Upper lobe of left lung (tissue), 6 donors: ENCODE results near the gene IDH1. TPM values are rescaled to one million over a fixed set of nuclear protein-coding genes. Genes with fewer than 3 reads are reported as not detected.
A peak's percentile ranks its signal among the peaks of the same experiment; 100 is the strongest.

Source experiments
- ATAC-seq, 2 donors: fragments of 200-7000 bp; cut with Tn5 transposase; one replicate each; pipeline ENCODE4 v1.9.1; 2022; ENCODE audit warnings: mild to moderate bottlenecking in 2 of 2, moderate library complexity in 2 of 2; ENCODE audit not compliant: low FRiP score in 2 of 2
- DNase-seq, 2 donors: peaks; one replicate each; pipeline ENCODE4 v3.0.0-alpha.2; 2019 to 2020
- H3K27ac ChIP-seq, 4 donors: fragments of 200-600 bp; sonication (generic); one replicate each; pipeline ENCODE4 v1.5.1; 2016 to 2019
- H3K27me3 ChIP-seq, 4 donors: fragments of 200-600 bp; sonication (generic); one replicate each; pipeline ENCODE4 v1.5.1; 2017 to 2019
- H3K36me3 ChIP-seq, 4 donors: fragments of 200-600 bp; sonication (generic); one replicate each; pipeline ENCODE4 v1.5.1; 2016 to 2019
- H3K4me1 ChIP-seq, 4 donors: fragments of 200-600 bp; sonication (generic); one replicate each; pipeline ENCODE4 v1.5.1; 2018 to 2019
- H3K4me3 ChIP-seq, 4 donors: fragments of 200-600 bp; sonication (generic); one replicate each; pipeline ENCODE4 v1.5.1; 2017 to 2019; ENCODE audit warnings: mild to moderate bottlenecking in 2 of 4, moderate library complexity in 1 of 4
- H3K9me3 ChIP-seq, 4 donors: fragments of 200-600 bp; sonication (generic); one replicate each; pipeline ENCODE4 v1.5.1; 2018 to 2019
- EP300 ChIP-seq, 4 donors: sonication (generic); formaldehyde crosslinking; IDR thresholded peaks; one replicate each; pipeline ENCODE4 v1.5.1; 2017; ENCODE audit warnings: antibody characterized with exemption in 4 of 4, control low read depth in 2 of 4
- POLR2A ChIP-seq, 4 donors: fragments of 450-650 bp; IDR thresholded peaks; one replicate each; pipeline ENCODE4 v1.5.1; 2016 to 2017; ENCODE audit warnings: antibody characterized with exemption in 4 of 4, mild to moderate bottlenecking in 2 of 4
- POLR2AphosphoS5 ChIP-seq, 2 donors: sonication (generic); formaldehyde crosslinking; IDR thresholded peaks; one replicate each; pipeline ENCODE4 v1.5.1; 2017; ENCODE audit warnings: antibody characterized with exemption in 2 of 2
- WGBS, 2 donors: methylation state at CpG; one replicate each; pipeline ENCODE4 v1.1.5; 2017 to 2018; 5-methylcytosine and 5-hydroxymethylcytosine counted together
- total RNA-seq, 6 donors: library from RNA; depleted of rRNA in 4 of 6; stranded (reverse); fragments of >200 nt in 4 of 6; gene quantifications; one replicate each; pipeline versions ENCODE4 v1.1.0 to v1.2.1, GENCODE V29; 2016 to 2021
- TF ChIP-seq, protein P1 (sequence below), 6 experiments: fragments of 450-650 bp in 4 of 6; fragments of 200-600 bp in 2 of 6; sonication (generic) in 2 of 6; IDR thresholded peaks; one replicate each; pipeline ENCODE4 v1.5.1; 2016 to 2019; ENCODE audit warnings: antibody characterized with exemption in 6 of 6
- donor health status: DM: no; HTN: no; CAD: no; lungs with moderate emphysema.
- donor health status: DM: no; HTN: yes; CAD: no; lungs with severe emphysema.

IDH1 gene
- 100 to 1,000 TPM in 3 of 6 donors, 10 to 100 TPM in 3; 44.5 to 148 (median 89.6) TPM for total RNA-seq

DNA sequence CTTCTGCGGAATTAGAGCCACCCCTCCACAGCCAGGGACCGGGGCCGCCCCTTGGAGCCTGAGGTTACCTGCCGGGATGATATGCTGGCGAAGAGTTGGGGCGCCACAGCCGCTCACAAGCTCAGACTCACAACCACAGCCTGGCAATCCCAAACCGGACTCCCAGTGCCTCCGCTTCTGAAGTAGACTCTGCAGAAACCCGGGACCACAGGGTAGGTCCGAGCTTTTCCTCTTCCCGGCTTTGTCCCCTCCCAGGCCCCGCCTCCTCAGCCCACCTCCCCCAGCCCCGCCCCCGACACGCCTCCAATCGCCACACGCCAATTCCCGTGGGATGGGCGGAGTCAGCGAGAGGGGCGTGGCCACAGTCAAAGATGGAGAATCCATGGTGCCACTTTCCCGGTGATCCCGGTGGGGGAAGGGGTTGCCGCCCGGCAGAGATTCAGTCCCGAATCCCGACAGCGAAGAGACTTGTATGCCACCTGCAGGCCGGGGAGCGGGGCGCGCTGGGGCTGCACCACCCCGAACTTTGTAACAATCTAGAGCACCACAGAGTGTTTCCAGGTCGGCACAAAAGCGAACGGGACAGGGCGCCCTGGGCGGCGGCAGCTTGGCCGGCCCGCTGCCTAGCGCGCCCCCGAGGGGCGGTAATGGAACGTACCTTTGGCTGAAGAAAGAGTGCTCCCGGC, at the start of gene IDH1:
Gene IDH1 (minus strand): TSS at position 201 of the 686 bp plus-strand sequence. CDS start 3,520 bp downstream, outside the sequence.
- peaks cover 29 to 43% (median 38%) of the 10 kb centered on the region in 4 donors for H3K4me1 ChIP-seq
- peak within 1 kb of the TSS; percentile 88 to 97 (median 96) for H3K4me3 ChIP-seq
- TF ChIP-seq POLR2A (IDR thresholded peaks at IDR 0.05): peak in 2 of 4 donors; percentile 17 to 75
- TF ChIP-seq POLR2AphosphoS5 (IDR thresholded peaks at IDR 0.05): peak; percentile 36 to 62
- TF ChIP-seq EP300 (IDR thresholded peaks at IDR 0.05): no peak
- TF ChIP-seq, protein P1, sequence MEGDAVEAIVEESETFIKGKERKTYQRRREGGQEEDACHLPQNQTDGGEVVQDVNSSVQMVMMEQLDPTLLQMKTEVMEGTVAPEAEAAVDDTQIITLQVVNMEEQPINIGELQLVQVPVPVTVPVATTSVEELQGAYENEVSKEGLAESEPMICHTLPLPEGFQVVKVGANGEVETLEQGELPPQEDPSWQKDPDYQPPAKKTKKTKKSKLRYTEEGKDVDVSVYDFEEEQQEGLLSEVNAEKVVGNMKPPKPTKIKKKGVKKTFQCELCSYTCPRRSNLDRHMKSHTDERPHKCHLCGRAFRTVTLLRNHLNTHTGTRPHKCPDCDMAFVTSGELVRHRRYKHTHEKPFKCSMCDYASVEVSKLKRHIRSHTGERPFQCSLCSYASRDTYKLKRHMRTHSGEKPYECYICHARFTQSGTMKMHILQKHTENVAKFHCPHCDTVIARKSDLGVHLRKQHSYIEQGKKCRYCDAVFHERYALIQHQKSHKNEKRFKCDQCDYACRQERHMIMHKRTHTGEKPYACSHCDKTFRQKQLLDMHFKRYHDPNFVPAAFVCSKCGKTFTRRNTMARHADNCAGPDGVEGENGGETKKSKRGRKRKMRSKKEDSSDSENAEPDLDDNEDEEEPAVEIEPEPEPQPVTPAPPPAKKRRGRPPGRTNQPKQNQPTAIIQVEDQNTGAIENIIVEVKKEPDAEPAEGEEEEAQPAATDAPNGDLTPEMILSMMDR (IDR thresholded peaks at IDR 0.05): peak; percentile 24 to 64 (median 48)
- DNase-seq: peak; percentile 96 to 97
- peak; percentile 97 to 99 for ATAC-seq
- H3K27me3 ChIP-seq: no peaks in the 10 kb centered on the region
- H3K9me3 ChIP-seq: no peaks in the 10 kb centered on the region
- peaks cover 0 to 18% (median 4%) of the 10 kb centered on the region in 4 donors for H3K36me3 ChIP-seq
- H3K27ac ChIP-seq: peak within 1 kb of the TSS; percentile 78 to 90 (median 84)
- 0% methylated on average over 9 to 44 of the region's 48 CpGs for WGBS, 2 donors

DNA sequence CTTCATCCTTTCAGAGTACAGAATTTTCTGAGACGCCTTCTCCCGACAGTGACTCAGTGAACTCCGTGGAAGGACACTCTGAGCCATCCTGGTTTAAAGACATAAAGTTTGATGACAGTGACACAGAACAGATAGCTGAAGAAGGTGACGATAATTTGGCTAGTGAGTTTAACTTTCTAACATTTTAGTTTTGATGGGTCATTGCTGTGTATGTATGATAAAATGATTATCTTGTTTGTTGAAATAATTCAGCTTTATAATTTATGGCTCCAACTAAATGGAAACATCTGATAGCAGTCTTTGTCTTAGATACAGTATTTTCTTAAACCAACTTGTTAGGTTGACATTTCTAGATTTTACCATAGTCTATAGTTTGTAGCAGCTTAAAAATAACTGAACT, 49.3 kb upstream of the IDH1 start:
- Histone ChIP-seq H3K27ac (no peak overlapping the region), H3K36me3 (peaks cover 44 to 74% (median 50%) of the 10 kb centered on the region in 4 donors)
- no peak for ATAC-seq

DNA sequence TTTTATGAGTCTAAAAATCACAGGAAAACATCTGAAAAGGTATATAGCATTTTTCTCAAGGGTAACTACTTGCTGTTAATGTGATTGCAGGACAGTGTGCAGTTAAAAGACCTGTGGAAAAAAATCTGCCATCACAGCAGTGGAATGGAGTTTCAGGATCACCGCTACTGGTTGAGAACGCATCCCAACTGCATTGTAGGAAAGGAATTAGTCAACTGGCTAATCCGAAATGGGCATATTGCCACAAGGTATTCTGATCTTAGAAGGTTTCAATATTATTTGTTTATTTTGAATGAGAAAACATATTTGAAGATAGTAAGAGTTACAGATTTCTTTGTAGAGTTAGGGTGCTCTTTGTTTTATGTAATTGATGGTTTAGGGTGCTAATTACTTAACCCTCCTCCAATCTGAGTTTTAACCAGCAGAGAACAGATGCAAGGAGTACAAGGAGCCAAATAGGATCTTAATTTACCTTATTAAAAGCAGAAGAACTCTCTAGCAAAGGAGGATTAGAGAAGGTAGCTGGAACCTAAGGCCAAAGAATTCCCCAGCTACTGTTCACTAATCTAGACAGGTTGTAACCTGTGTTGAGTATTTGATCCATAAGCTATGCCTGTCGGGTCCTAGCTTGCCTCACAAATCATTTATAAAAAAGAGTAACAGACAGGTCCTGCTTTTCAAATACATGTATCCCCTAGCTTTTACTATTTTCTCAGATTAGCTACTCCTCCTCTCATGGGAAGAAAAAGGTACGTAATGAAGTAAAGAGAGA, 46.2 kb upstream of the IDH1 start:
- no peak overlapping the region for H3K4me3 ChIP-seq
- WGBS, 2 donors: 95 to 96% methylated on average over 5 of the region's 5 CpGs
- no peaks in the 10 kb centered on the region for H3K4me1 ChIP-seq
- H3K36me3 ChIP-seq: peaks cover 41 to 78% (median 56%) of the 10 kb centered on the region in 4 donors
- ATAC-seq (no peak), DNase-seq (no peak)
- H3K9me3 ChIP-seq: no peaks in the 10 kb centered on the region
- no peak for TF ChIP-seq POLR2A (IDR thresholded peaks at IDR 0.05)
- no peak for TF ChIP-seq POLR2AphosphoS5 (IDR thresholded peaks at IDR 0.05)
- TF ChIP-seq, protein P1 (IDR thresholded peaks at IDR 0.05): no peak
- no peak for TF ChIP-seq EP300 (IDR thresholded peaks at IDR 0.05)
- H3K27ac ChIP-seq: no peak overlapping the region
- H3K27me3 ChIP-seq: no peaks in the 10 kb centered on the region

More for the DNA sequence above, 49.3 kb upstream of the IDH1 start:
- no peaks in the 10 kb centered on the region for H3K4me1 ChIP-seq
- TF ChIP-seq EP300 (IDR thresholded peaks at IDR 0.05) (no peak), POLR2A (IDR thresholded peaks at IDR 0.05) (no peak), POLR2AphosphoS5 (IDR thresholded peaks at IDR 0.05) (no peak)
- TF ChIP-seq, protein P1 (IDR thresholded peaks at IDR 0.05): no peak
- no peak for DNase-seq
- no peaks in the 10 kb centered on the region for H3K27me3 ChIP-seq
- H3K9me3 ChIP-seq: no peaks in the 10 kb centered on the region
- H3K4me3 ChIP-seq: no peak overlapping the region
- 92 to 94% methylated on average over 4 of the region's 4 CpGs for WGBS, 2 donors

DNA sequence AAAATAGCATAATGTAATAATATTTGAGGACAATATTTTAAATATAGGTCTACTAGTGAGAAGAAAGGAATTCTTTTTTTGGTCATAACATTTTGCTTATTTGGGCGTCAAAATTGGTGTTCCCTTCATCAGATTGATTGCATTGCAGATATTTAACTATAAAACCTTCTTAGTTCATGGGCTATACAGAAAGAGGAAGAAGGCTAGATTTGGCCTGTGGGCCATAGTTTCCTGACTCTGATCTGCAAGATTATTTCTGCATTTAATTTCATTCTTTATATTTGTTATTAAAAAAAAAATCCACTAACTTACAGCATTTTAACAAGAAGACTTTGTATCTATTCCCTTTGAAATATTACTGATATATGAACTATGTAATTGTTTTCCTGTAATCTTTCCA, 43.1 kb upstream of the IDH1 start:
- no peaks in the 10 kb centered on the region for H3K4me1 ChIP-seq
- no peak overlapping the region for H3K27ac ChIP-seq
- TF ChIP-seq POLR2AphosphoS5 (IDR thresholded peaks at IDR 0.05) (no peak), EP300 (IDR thresholded peaks at IDR 0.05) (no peak), POLR2A (IDR thresholded peaks at IDR 0.05) (no peak)
- H3K27me3 ChIP-seq: no peaks in the 10 kb centered on the region
- ATAC-seq: no peak
- no peak for DNase-seq
- WGBS, 2 donors: 73 to 74% methylated on average over 1 of the region's 1 CpG
- H3K9me3 ChIP-seq: no peaks in the 10 kb centered on the region
- peaks cover 26 to 74% (median 38%) of the 10 kb centered on the region in 4 donors for H3K36me3 ChIP-seq
- H3K4me3 ChIP-seq: no peak overlapping the region

DNA sequence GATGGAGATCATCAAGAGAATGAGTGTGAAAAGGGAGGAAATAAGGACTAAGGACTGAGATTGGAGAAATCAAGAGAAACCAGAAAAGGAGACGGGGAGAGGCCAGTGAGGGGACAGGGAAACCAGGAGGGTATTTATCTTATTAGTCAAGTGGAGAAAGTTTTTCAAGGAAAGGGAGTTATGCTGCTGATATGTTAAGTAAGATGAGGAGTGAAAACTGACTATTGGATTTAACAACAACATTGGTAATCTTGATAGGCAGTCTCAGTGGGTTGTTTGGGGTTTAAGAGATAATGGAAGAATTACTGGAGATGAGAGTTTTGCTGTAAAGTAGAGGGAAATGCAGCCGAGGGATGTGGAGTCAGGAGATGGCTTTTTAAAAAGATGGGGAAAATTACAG, 41.7 kb upstream of the IDH1 start:
- no peaks in the 10 kb centered on the region for H3K4me1 ChIP-seq
- no peak overlapping the region for H3K27ac ChIP-seq
- no peaks in the 10 kb centered on the region for H3K9me3 ChIP-seq
- WGBS, 2 donors: 96 to 98% methylated on average over 2 of the region's 2 CpGs
- no peak for DNase-seq
- TF ChIP-seq, protein P1 (IDR thresholded peaks at IDR 0.05): no peak
- TF ChIP-seq EP300 (IDR thresholded peaks at IDR 0.05): no peak
- H3K4me3 ChIP-seq: no peak overlapping the region
- no peaks in the 10 kb centered on the region for H3K27me3 ChIP-seq
- H3K36me3 ChIP-seq: peaks cover 17 to 60% (median 25%) of the 10 kb centered on the region in 4 donors
- no peak for ATAC-seq
